ENCODE results near the gene SIGLEC1. TPM values are rescaled to one million over a fixed set of nuclear protein-coding genes. Genes with fewer than 3 reads are reported as not detected.
A peak's percentile ranks its signal among the peaks of the same experiment; 100 is the strongest.

The SIGLEC1 gene
- total RNA-seq: 10 to 100 TPM in 1 of 3 donors, 1 to 10 TPM in 2; 2.0 to 32.0 (median 6.9) TPM

- DNase-seq (ENCODE audit: low spot score in 2 of 2): no peak
- H3K9me3 ChIP-seq: no peaks in the 10 kb centered on the region
- H3K27me3 ChIP-seq: no peaks in the 10 kb centered on the region
- no peaks in the 10 kb centered on the region for H3K36me3 ChIP-seq
- TF ChIP-seq POLR2A (IDR thresholded peaks at IDR 0.05) (no peak), CTCF (IDR thresholded peaks at IDR 0.05) (no peak), POLR2AphosphoS5 (IDR thresholded peaks at IDR 0.05) (no peak)
- intact Hi-C loops (cut with DNase I; ENCODE audit: low total_unique reads): loop anchor here (5.0 kb wide), 1 partner anchor 1125 kb away; no protein-coding TSS in a partner anchor
- H3K27ac ChIP-seq: no peak within 1 kb of the TSS
- H3K4me1 ChIP-seq: peaks cover 0 to 3% of the 10 kb centered on the region in 2 donors
- peak within 1 kb of the TSS in 1 of 3 donors; percentile 31 for H3K4me3 ChIP-seq
These were observed at the start of gene SIGLEC1 for GRCh38 chr20:3712279-3712873. Gene SIGLEC1, minus strand, starts transcription at chr20:3712600. Its CDS starts 5,472 bp downstream, at chr20:3707128.

- H3K27ac ChIP-seq: peak overlapping the region in 1 of 2 donors; percentile 38
- no peak for DNase-seq (ENCODE audit: low spot score in 2 of 2)
- intact Hi-C loops (cut with DNase I; ENCODE audit: low total_unique reads): loop anchor here (1.0 kb wide), 1 partner anchor 29 kb away; no protein-coding TSS in a partner anchor
These were observed 48.4 kb upstream of the SIGLEC1 start for GRCh38 chr20:3760655-3761348.

GRCh38 chr20:3759884-3760283 is 47.5 kb upstream of the SIGLEC1 start:
- DNase-seq (ENCODE audit: low spot score in 2 of 2): no peak
- TF ChIP-seq POLR2AphosphoS5 (IDR thresholded peaks at IDR 0.05): no peak
- TF ChIP-seq CTCF (IDR thresholded peaks at IDR 0.05): no peak
- no peak for TF ChIP-seq POLR2A (IDR thresholded peaks at IDR 0.05)
- Histone ChIP-seq H3K27ac (peak overlapping the region in 1 of 2 donors; percentile 75), H3K9me3 (no peaks in the 10 kb centered on the region), H3K4me1 (no peaks in the 10 kb centered on the region), H3K4me3 (no peak overlapping the region), H3K36me3 (no peaks in the 10 kb centered on the region), H3K27me3 (no peaks in the 10 kb centered on the region)
- intact Hi-C loops (cut with DNase I; ENCODE audit: low total_unique reads): loop anchor here (1.0 kb wide), 1 partner anchor 30 kb away; no protein-coding TSS in a partner anchor

More at GRCh38 chr20:3760655-3761348, 48.4 kb upstream of the SIGLEC1 start:
- Histone ChIP-seq H3K36me3 (no peaks in the 10 kb centered on the region), H3K9me3 (no peaks in the 10 kb centered on the region), H3K4me1 (no peaks in the 10 kb centered on the region), H3K4me3 (no peak overlapping the region), H3K27me3 (no peaks in the 10 kb centered on the region)
- TF ChIP-seq POLR2AphosphoS5 (IDR thresholded peaks at IDR 0.05) (no peak), CTCF (IDR thresholded peaks at IDR 0.05) (no peak), POLR2A (IDR thresholded peaks at IDR 0.05) (no peak)

- no peaks in the 10 kb centered on the region for H3K36me3 ChIP-seq
- TF ChIP-seq POLR2AphosphoS5 (IDR thresholded peaks at IDR 0.05) (no peak), POLR2A (IDR thresholded peaks at IDR 0.05) (no peak), CTCF (IDR thresholded peaks at IDR 0.05) (no peak)
- no peak for DNase-seq (ENCODE audit: low spot score in 2 of 2)
- peak overlapping the region in 1 of 2 donors; percentile 75 for H3K27ac ChIP-seq
- intact Hi-C loops (cut with DNase I; ENCODE audit: low total_unique reads): no loop called here
- no peaks in the 10 kb centered on the region for H3K27me3 ChIP-seq
- H3K4me1 ChIP-seq: no peaks in the 10 kb centered on the region
- H3K9me3 ChIP-seq: no peaks in the 10 kb centered on the region
- H3K4me3 ChIP-seq: no peak overlapping the region
These were observed 47.0 kb upstream of the SIGLEC1 start for GRCh38 chr20:3759316-3759823.

DNA sequence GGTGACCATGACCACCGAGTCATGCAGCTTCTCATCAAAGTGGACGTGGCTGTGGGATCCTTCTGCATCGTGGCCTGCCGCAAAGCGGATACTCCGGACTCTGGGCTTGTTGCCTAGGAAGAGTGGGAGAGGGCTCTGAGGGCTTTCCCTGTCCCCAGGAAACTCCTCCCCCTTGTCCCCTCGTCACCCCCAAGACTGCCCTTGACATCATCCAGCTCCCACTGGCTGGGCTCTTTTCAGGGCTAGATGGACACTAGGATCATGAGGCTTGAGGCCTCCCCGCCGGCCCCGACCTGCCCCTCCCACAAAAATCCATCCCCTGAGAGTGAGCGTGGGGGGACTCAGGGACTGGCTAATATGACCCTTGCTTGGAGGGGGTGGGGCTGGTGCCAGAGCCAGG is 46.2 kb upstream of the SIGLEC1 start:
- Histone ChIP-seq H3K27ac (peak overlapping the region in 1 of 2 donors; percentile 75), H3K4me3 (no peak overlapping the region), H3K27me3 (no peaks in the 10 kb centered on the region), H3K4me1 (no peaks in the 10 kb centered on the region), H3K9me3 (no peaks in the 10 kb centered on the region), H3K36me3 (no peaks in the 10 kb centered on the region)
- intact Hi-C loops (cut with DNase I; ENCODE audit: low total_unique reads): no loop called here
- no peak for DNase-seq (ENCODE audit: low spot score in 2 of 2)
- TF ChIP-seq POLR2AphosphoS5 (IDR thresholded peaks at IDR 0.05) (no peak), CTCF (IDR thresholded peaks at IDR 0.05) (no peak), POLR2A (IDR thresholded peaks at IDR 0.05) (no peak)
